Measurements from ENCODE around the gene SLC4A5.

DNA sequence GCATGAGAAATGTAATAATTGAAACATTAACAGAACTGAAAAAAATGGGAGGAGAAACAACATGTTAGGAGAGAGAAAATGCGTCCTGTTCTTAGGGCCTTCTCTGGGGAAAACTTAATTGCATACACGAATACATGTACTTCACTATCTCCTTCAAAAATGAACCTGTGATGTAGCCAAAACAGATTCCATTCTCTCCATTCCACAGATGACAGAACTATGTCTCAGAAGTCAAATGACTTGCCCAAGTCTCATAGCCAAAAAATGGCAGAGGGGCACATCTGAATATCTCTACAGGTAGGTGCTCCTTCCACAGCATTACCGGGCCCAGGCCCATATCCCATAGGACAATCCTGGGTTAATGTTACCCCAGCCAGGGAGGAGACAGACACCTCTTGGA is 40.8 kb upstream of the SLC4A5 start:
- TF ChIP-seq ZNF423 (CRISPR knock-in tag; IDR thresholded peaks at IDR 0.05) (no peak), ZBTB43 (CRISPR knock-in tag; IDR thresholded peaks at IDR 0.05) (no peak), GABPB1 (CRISPR knock-in tag; IDR thresholded peaks at IDR 0.05) (no peak), STAT6 (CRISPR knock-in tag; conservative IDR thresholded peaks at IDR 0.05; ENCODE audit: low read depth) (no peak), ZNF396 (CRISPR knock-in tag; IDR thresholded peaks at IDR 0.05; ENCODE audit: borderline replicate concordance) (no peak), OVOL2 (CRISPR knock-in tag; IDR thresholded peaks at IDR 0.05; ENCODE audit: borderline replicate concordance) (no peak), EMX1 (CRISPR knock-in tag; IDR thresholded peaks at IDR 0.05) (no peak), MXD4 (CRISPR knock-in tag; IDR thresholded peaks at IDR 0.05; ENCODE audit: borderline replicate concordance) (no peak), ZNF317 (CRISPR knock-in tag; IDR thresholded peaks at IDR 0.05; ENCODE audit: borderline replicate concordance, low read depth) (no peak)
- TF ChIP-seq, protein P1, sequence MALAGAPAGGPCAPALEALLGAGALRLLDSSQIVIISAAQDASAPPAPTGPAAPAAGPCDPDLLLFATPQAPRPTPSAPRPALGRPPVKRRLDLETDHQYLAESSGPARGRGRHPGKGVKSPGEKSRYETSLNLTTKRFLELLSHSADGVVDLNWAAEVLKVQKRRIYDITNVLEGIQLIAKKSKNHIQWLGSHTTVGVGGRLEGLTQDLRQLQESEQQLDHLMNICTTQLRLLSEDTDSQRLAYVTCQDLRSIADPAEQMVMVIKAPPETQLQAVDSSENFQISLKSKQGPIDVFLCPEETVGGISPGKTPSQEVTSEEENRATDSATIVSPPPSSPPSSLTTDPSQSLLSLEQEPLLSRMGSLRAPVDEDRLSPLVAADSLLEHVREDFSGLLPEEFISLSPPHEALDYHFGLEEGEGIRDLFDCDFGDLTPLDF (CRISPR knock-in tag; IDR thresholded peaks at IDR 0.05), result no peak
- TF ChIP-seq, protein P2, sequence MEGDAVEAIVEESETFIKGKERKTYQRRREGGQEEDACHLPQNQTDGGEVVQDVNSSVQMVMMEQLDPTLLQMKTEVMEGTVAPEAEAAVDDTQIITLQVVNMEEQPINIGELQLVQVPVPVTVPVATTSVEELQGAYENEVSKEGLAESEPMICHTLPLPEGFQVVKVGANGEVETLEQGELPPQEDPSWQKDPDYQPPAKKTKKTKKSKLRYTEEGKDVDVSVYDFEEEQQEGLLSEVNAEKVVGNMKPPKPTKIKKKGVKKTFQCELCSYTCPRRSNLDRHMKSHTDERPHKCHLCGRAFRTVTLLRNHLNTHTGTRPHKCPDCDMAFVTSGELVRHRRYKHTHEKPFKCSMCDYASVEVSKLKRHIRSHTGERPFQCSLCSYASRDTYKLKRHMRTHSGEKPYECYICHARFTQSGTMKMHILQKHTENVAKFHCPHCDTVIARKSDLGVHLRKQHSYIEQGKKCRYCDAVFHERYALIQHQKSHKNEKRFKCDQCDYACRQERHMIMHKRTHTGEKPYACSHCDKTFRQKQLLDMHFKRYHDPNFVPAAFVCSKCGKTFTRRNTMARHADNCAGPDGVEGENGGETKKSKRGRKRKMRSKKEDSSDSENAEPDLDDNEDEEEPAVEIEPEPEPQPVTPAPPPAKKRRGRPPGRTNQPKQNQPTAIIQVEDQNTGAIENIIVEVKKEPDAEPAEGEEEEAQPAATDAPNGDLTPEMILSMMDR (IDR thresholded peaks at IDR 0.05), result no peak
